ENCODE data around the gene MAPK8IP3.

DNA sequence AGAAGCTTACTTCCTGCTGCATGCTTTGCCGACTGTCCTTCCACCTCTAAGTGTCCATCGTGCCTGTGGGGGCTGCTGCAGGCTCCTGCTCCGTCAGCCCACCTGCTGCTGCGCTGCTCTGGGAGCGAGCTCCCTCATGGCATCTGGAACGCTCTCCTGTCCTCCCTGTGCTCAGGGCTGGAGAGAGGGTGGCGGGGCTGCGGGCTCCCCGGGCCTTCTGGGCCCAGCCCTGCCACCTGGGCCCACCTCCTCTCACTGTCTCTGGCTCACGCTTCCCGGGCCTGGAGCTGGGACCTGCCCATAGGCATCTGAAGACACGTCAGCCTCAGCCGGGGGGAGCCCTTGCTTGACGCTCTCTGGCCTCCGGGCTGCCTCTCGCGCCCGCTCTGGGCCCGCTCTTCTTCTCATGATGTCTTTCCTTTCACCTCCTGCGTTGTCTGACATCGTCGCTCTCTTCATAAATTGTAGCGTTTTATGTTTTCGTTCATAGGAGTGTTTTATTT is 38.4 kb downstream of the MAPK8IP3 start:
- TF ChIP-seq, protein P1, sequence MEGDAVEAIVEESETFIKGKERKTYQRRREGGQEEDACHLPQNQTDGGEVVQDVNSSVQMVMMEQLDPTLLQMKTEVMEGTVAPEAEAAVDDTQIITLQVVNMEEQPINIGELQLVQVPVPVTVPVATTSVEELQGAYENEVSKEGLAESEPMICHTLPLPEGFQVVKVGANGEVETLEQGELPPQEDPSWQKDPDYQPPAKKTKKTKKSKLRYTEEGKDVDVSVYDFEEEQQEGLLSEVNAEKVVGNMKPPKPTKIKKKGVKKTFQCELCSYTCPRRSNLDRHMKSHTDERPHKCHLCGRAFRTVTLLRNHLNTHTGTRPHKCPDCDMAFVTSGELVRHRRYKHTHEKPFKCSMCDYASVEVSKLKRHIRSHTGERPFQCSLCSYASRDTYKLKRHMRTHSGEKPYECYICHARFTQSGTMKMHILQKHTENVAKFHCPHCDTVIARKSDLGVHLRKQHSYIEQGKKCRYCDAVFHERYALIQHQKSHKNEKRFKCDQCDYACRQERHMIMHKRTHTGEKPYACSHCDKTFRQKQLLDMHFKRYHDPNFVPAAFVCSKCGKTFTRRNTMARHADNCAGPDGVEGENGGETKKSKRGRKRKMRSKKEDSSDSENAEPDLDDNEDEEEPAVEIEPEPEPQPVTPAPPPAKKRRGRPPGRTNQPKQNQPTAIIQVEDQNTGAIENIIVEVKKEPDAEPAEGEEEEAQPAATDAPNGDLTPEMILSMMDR (IDR thresholded peaks at IDR 0.05), result no peak
- no peak for TF ChIP-seq ZFX (IDR thresholded peaks at IDR 0.05; ENCODE audit: borderline replicate concordance)

All from 22Rv1 (cell line).